Right atrium auricular region (tissue), 2 donors: ENCODE measurements around the gene ZNF641. TPM values are rescaled to one million over a fixed set of nuclear protein-coding genes. Genes with fewer than 3 reads are reported as not detected.

ENCODE experiments used
- DNase-seq: peaks from one replicate; pipeline ENCODE4 v3.0.0-alpha.2; 2019; ENCODE audit warnings: low spot score
- H3K27ac ChIP-seq, 2 donors: fragments of 200-600 bp; sonication (generic); 1 replicate in 1 of 2; 2 replicates in 1 of 2; pipeline ENCODE4 v1.5.1; 2016 to 2019
- H3K27me3 ChIP-seq, 2 donors: fragments of 200-600 bp; sonication (generic); one replicate each; pipeline versions ENCODE4 v1.5.1 to v1.6.0; 2017 to 2019
- H3K36me3 ChIP-seq: fragments of 200-600 bp; sonication (generic); one replicate; pipeline ENCODE4 v1.5.1; 2016
- H3K4me1 ChIP-seq, 2 donors: fragments of 200-600 bp; sonication (generic); one replicate each; pipeline versions ENCODE4 v1.5.1 to v1.6.0; 2017 to 2019
- H3K4me3 ChIP-seq, 2 donors: fragments of 200-600 bp; sonication (generic); 1 replicate in 1 of 2; 2 replicates in 1 of 2; pipeline ENCODE4 v1.5.1; 2017 to 2019; ENCODE audit warnings: mild to moderate bottlenecking in 1 of 2, moderate library complexity in 1 of 2
- H3K9me3 ChIP-seq, 2 donors: fragments of 200-600 bp; sonication (generic); one replicate each; pipeline ENCODE4 v1.5.1; 2019
- CTCF ChIP-seq, 2 donors: fragments of 200-600 bp; sonication (generic); IDR thresholded peaks; one replicate each; pipeline ENCODE4 v1.5.1; 2019; ENCODE audit warnings: antibody characterized with exemption in 2 of 2
- total RNA-seq, 2 donors: library from RNA; depleted of rRNA; stranded (reverse); fragments of >200 nt; gene quantifications; one replicate each; pipeline ENCODE4 v1.1.0, GENCODE V29; 2016

Gene ZNF641
- total RNA-seq, 2 donors from 2014 or later, result 18.1 to 19.1 TPM

DNA sequence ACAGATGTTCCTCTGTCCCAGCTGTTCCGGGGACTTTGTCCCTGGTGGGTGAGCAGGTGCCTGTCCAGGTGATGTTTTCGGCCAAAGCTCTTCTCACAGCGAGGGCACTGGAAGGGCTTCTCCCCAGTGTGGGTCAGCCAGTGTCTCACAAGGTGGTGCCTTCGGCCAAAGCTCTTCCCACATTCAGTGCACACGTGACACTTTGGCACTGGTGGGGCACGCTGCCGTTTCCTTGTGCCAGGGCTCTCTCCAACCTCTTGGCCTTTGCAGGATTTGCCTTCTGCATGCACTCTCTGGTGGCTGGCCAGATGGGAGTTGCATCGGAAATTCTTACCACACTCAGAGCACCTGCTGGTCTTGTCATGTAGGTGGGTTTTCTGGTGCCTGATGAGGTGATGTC lies 7.7 kb downstream of the ZNF641 start:
- Histone ChIP-seq H3K4me1 (no peaks in the 10 kb centered on the region), H3K27me3 (no peaks in the 10 kb centered on the region), H3K9me3 (no peaks in the 10 kb centered on the region), H3K27ac (no peak overlapping the region), H3K4me3 (no peak overlapping the region), H3K36me3 (peaks cover 57% of the 10 kb centered on the region)
- no peak for DNase-seq
- TF ChIP-seq CTCF (IDR thresholded peaks at IDR 0.05), result no peak

GRCh38 chr12:48340943-48341342 lies 9.8 kb downstream of the ZNF641 start:
- no peak overlapping the region for H3K4me3 ChIP-seq
- no peak overlapping the region for H3K27ac ChIP-seq
- H3K36me3 ChIP-seq, result peaks cover 38% of the 10 kb centered on the region
- H3K27me3 ChIP-seq, result no peaks in the 10 kb centered on the region
- no peaks in the 10 kb centered on the region for H3K4me1 ChIP-seq
- no peaks in the 10 kb centered on the region for H3K9me3 ChIP-seq
- no peak for DNase-seq
- no peak for TF ChIP-seq CTCF (IDR thresholded peaks at IDR 0.05)

DNA sequence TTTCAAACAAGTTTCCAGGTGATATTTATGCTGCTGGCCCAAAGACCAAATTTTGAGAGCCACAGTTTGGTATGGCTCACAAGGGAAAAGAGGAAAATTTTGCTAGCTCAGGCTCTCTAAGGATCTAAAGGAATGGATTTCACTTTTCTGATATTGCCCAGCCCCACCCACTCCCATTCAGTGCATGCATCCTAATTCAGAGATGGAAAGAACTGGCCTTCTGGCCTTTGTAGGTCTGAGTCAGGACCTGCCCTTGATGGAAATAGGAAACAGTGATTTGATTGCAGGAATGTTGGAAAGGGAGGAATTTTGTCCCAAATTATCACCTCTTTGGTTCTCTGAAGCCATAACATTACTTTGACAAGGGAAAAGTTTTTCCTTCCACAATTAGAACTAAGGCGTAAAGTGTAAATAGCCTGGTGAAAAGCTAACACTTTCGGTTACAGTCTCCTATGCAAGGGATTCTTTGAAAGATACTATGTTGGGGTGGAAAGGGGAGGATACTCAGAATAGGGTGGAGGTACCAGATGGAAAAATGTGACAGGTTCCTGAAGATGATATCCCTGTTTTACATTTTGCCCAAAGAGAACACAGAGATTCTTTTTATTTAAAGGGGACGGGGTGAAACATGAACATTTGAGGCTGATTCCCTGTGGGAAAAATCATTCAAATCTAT lies 11.1 kb downstream of the ZNF641 start:
- Histone ChIP-seq H3K36me3 (peaks cover 25% of the 10 kb centered on the region), H3K4me3 (no peak overlapping the region), H3K27me3 (no peaks in the 10 kb centered on the region), H3K4me1 (no peaks in the 10 kb centered on the region), H3K9me3 (no peaks in the 10 kb centered on the region), H3K27ac (no peak overlapping the region)
- DNase-seq, result no peak
- no peak for TF ChIP-seq CTCF (IDR thresholded peaks at IDR 0.05)

DNA sequence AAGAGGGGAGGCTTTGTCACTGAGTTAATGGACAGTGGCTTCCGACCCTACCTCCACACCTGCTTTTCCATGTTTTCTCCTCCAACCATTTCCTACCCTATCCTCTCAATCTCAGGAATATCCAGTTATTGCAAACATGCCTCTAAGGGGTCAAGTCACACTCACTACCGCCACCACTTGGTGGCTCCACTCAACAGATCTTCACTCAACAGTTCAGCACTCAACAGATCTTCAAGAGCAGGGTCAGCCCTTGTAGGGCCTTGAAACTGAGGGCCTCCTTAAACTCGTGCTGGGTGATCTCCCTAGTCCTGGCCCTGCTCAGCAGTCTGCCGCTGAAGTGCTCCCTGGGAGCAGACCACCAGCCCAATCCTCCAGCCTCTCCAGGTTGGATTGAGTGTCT lies 14.2 kb downstream of the ZNF641 start:
- Histone ChIP-seq H3K4me3 (no peak overlapping the region), H3K27ac (no peak overlapping the region), H3K4me1 (no peaks in the 10 kb centered on the region), H3K27me3 (no peaks in the 10 kb centered on the region), H3K36me3 (no peaks in the 10 kb centered on the region), H3K9me3 (no peaks in the 10 kb centered on the region)
- no peak for TF ChIP-seq CTCF (IDR thresholded peaks at IDR 0.05)
- no peak for DNase-seq

DNA sequence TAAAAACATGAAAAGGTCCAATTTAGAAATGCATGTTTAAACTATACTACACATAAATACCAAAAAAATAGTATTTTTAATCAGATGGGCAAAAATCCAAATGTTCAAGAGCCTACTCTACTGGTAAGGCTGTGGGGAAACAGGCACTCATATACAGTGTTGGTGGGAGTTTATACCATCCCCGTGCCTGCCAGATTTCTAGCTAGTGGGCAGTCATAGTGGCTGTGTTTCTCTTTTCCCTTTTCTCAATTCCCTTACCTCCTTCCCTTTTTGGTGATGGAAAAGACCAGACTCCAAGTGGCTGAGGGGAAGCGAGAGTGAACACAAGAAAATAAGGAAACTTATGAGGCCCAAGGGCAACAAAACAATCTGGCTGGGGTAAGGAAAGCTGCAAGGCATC lies 14.7 kb downstream of the ZNF641 start:
- no peak for DNase-seq

More for the DNA sequence above, 14.7 kb downstream of the ZNF641 start:
- Histone ChIP-seq H3K27ac (no peak overlapping the region), H3K9me3 (no peaks in the 10 kb centered on the region), H3K4me1 (no peaks in the 10 kb centered on the region), H3K4me3 (no peak overlapping the region), H3K36me3 (no peaks in the 10 kb centered on the region), H3K27me3 (no peaks in the 10 kb centered on the region)
- TF ChIP-seq CTCF (IDR thresholded peaks at IDR 0.05), result no peak
